H1 (cell line): ENCODE data around the gene NOL4L. TPM values are rescaled to one million over a fixed set of nuclear protein-coding genes. Genes with fewer than 3 reads are reported as not detected.

Source experiments
- CTCF ChIA-PET: fragments of 300-600 bp; sonication (Branson Sonifier 250); formaldehyde crosslinking; loops from one replicate; lab custom pipeline; 2021; ENCODE audit not compliant: partially characterized antibody; lab: Charles Lee
- POLR2A ChIA-PET: fragments of 300-600 bp; sonication (Branson Sonifier 250); formaldehyde crosslinking; loops from one replicate; lab custom pipeline; 2021; ENCODE audit warnings: inconsistent platforms; ENCODE audit not compliant: partially characterized antibody; lab: Charles Lee
- DNase-seq, 2 experiments: peaks; one replicate each; pipeline versions ENCODE4 v3.0.0 to v3.0.0-alpha.2; 2010 to 2022; ENCODE audit warnings: low spot score in 2 of 2, low read depth in 1 of 2, mixed read lengths in 1 of 2
- FAIRE-seq: peaks from 2 replicates; lab custom pipeline; 2011; peaks lifted over from hg19 to GRCh38; lab: Jason Lieb, UNC
- H2AFZ ChIP-seq: 2 replicates; pipeline ENCODE4 v1.8.1; 2012; ENCODE audit warnings: low read length, inconsistent platforms
- H2AK5ac ChIP-seq: 2 replicates; pipeline ENCODE4 v1.6.1; 2013; ENCODE audit warnings: low read depth, low read length
- H2BK120ac ChIP-seq: replicated peaks from 2 replicates; pipeline ENCODE3; 2013; ENCODE audit warnings: low read depth, low read length, inconsistent platforms
- H2BK12ac ChIP-seq: 2 replicates; pipeline ENCODE4 v1.6.1; 2013; ENCODE audit warnings: low read depth, low read length
- H2BK15ac ChIP-seq: 2 replicates; pipeline ENCODE4 v1.6.1; 2013; ENCODE audit warnings: low read length
- H2BK20ac ChIP-seq: 2 replicates; pipeline ENCODE4 v1.6.1; 2013; ENCODE audit warnings: low read length
- H2BK5ac ChIP-seq: 2 replicates; pipeline ENCODE4 v1.6.1; 2013; ENCODE audit warnings: low read depth, low read length
- H3K14ac ChIP-seq: 2 replicates; pipeline ENCODE4 v1.6.1; 2013; ENCODE audit warnings: inconsistent platforms; ENCODE audit not compliant: insufficient read length
- H3K18ac ChIP-seq: 2 replicates; pipeline ENCODE4 v1.6.1; 2013; ENCODE audit warnings: low read length; ENCODE audit errors: extremely low read depth
- H3K23ac ChIP-seq: 2 replicates; pipeline ENCODE4 v1.6.1; 2013; ENCODE audit warnings: inconsistent platforms; ENCODE audit not compliant: insufficient read length
- H3K23me2 ChIP-seq: 2 replicates; pipeline ENCODE4 v1.6.1; 2013; ENCODE audit warnings: low read depth, low read length
- H3K27ac ChIP-seq: 2 replicates; pipeline ENCODE4 v1.6.1; 2011; ENCODE audit warnings: low read depth, low read length, inconsistent platforms
- H3K27me3 ChIP-seq, 4 experiments: replicated peaks in 1 of 4; 1 replicate in 1 of 4; 2 replicates in 3 of 4; pipeline versions ENCODE4 v1.6.1 to v1.8.1; 2011 to 2013; ENCODE audit warnings: low read length in 3 of 4, mild to moderate bottlenecking in 3 of 4, inconsistent platforms in 2 of 4, mixed read lengths in 2 of 4, moderate library complexity in 1 of 4; ENCODE audit not compliant: control insufficient read depth in 3 of 4, insufficient read depth in 3 of 4; ENCODE audit errors: extremely low read depth in 1 of 4
- H3K36me3 ChIP-seq, 4 experiments: 2 replicates each; pipeline versions ENCODE4 v1.6.1 to v1.8.1; 2011 to 2013; ENCODE audit warnings: mild to moderate bottlenecking in 4 of 4, low read length in 3 of 4, moderate library complexity in 2 of 4, control low read depth in 1 of 4, inconsistent platforms in 1 of 4; ENCODE audit not compliant: insufficient read depth in 4 of 4, control insufficient read depth in 2 of 4
- H3K4ac ChIP-seq: replicated peaks from 2 replicates; pipeline ENCODE3; 2013; ENCODE audit warnings: low read length, low read depth, mixed read lengths, inconsistent platforms; ENCODE audit not compliant: insufficient read length
- H3K4me1 ChIP-seq, 4 experiments: replicated peaks in 1 of 4; 1 replicate in 1 of 4; 2 replicates in 3 of 4; pipeline versions ENCODE4 v1.6.1 to v1.8.1; 2011 to 2013; ENCODE audit warnings: low read length in 3 of 4, inconsistent platforms in 2 of 4, mixed read lengths in 1 of 4; ENCODE audit not compliant: insufficient read depth in 4 of 4, control insufficient read depth in 3 of 4
- H3K4me2 ChIP-seq, 2 experiments: 2 replicates each; pipeline versions ENCODE4 v1.6.1 to v1.8.1; 2011 to 2013; ENCODE audit warnings: low read depth in 2 of 2, low read length in 2 of 2, control low read depth in 1 of 2, inconsistent platforms in 1 of 2, mild to moderate bottlenecking in 1 of 2; ENCODE audit not compliant: insufficient read depth in 1 of 2
- H3K4me3 ChIP-seq, 4 experiments: fragments of 200-600, 300-600 bp in 1 of 4; sonication (generic), shearing (Covaris generic), sonication (Bioruptor Twin) in 1 of 4; 2 replicates each; pipeline versions ENCODE4 v1.5.1 to v1.8.1; 2011 to 2016; ENCODE audit warnings: low read length in 4 of 4, low read depth in 3 of 4, control low read depth in 2 of 4, inconsistent platforms in 2 of 4, mild to moderate bottlenecking in 2 of 4, mixed read lengths in 1 of 4, moderate library complexity in 1 of 4; ENCODE audit not compliant: insufficient read depth in 2 of 4; ENCODE audit errors: extremely low read depth in 1 of 4
- H3K56ac ChIP-seq: replicated peaks from 2 replicates; pipeline ENCODE3; 2013; ENCODE audit warnings: low read depth, mild to moderate bottlenecking, mixed read lengths, low read length, inconsistent platforms; ENCODE audit not compliant: insufficient read length
- H3K79me1 ChIP-seq: 2 replicates; pipeline ENCODE4 v1.6.1; 2013; ENCODE audit warnings: low read depth, low read length, control low read depth
- H3K79me2 ChIP-seq, 2 experiments: 2 replicates each; pipeline versions ENCODE4 v1.6.1 to v1.8.1; 2012 to 2013; ENCODE audit warnings: low read length in 2 of 2, mild to moderate bottlenecking in 2 of 2, inconsistent platforms in 1 of 2; ENCODE audit not compliant: insufficient read depth in 2 of 2, control insufficient read depth in 1 of 2
- H3K9ac ChIP-seq, 4 experiments: replicated peaks in 1 of 4; 1 replicate in 1 of 4; 2 replicates in 3 of 4; pipeline versions ENCODE4 v1.6.1 to v1.8.1; 2011 to 2013; ENCODE audit warnings: low read depth in 3 of 4, low read length in 3 of 4, control low read depth in 2 of 4, mild to moderate bottlenecking in 2 of 4, moderate library complexity in 2 of 4, inconsistent platforms in 1 of 4; ENCODE audit errors: extremely low read depth in 1 of 4
- H3K9me3 ChIP-seq, 2 experiments: 2 replicates each; pipeline versions ENCODE4 v1.6.1 to v1.8.1; 2012 to 2013; ENCODE audit warnings: mild to moderate bottlenecking in 2 of 2, moderate library complexity in 2 of 2, control low read depth in 1 of 2, inconsistent platforms in 1 of 2, low read depth in 1 of 2, low read length in 1 of 2, mixed read lengths in 1 of 2; ENCODE audit not compliant: insufficient read depth in 2 of 2
- H4K20me1 ChIP-seq, 2 experiments: replicated peaks in 1 of 2; 2 replicates each; pipeline versions ENCODE3 to v1.8.1; 2011 to 2013; ENCODE audit warnings: inconsistent platforms in 2 of 2, low read length in 2 of 2, mild to moderate bottlenecking in 1 of 2; ENCODE audit not compliant: insufficient read depth in 2 of 2, control insufficient read depth in 1 of 2
- H4K5ac ChIP-seq: 2 replicates; pipeline ENCODE4 v1.6.1; 2013; ENCODE audit warnings: low read length, low read depth, mixed read lengths, inconsistent platforms; ENCODE audit not compliant: insufficient read length
- H4K8ac ChIP-seq: 2 replicates; pipeline ENCODE4 v1.8.0; 2013; ENCODE audit warnings: mild to moderate bottlenecking, moderate library complexity, low read length, inconsistent platforms; ENCODE audit not compliant: insufficient read depth; ENCODE audit errors: extremely low read depth
- H4K91ac ChIP-seq: replicated peaks from 2 replicates; pipeline ENCODE3; 2013; ENCODE audit warnings: low read length, mixed read lengths, inconsistent platforms; ENCODE audit not compliant: insufficient read length
- CTBP2 ChIP-seq: IDR thresholded peaks from 2 replicates; pipeline ENCODE4 v1.7.0; 2011; ENCODE audit warnings: borderline replicate concordance, mild to moderate bottlenecking, moderate library complexity, mixed read lengths, low read length; ENCODE audit not compliant: insufficient read depth, insufficient read length
- JUND ChIP-seq: IDR thresholded peaks from 2 replicates; pipeline ENCODE4 v1.6.1; 2011; ENCODE audit warnings: mild to moderate bottlenecking, improper control_type of control experiment, low read length
- WGBS, 2 experiments: shearing (Covaris generic) in 1 of 2; methylation state at CpG; one replicate each; pipeline versions ENCODE4 v1.1.6 to v1.1.7; 2013 to 2015; ENCODE audit warnings: low lambda C conversion rate in 2 of 2, mixed read lengths in 2 of 2, inconsistent platforms in 1 of 2, low coverage in 1 of 2, missing lambda C conversion rate in 1 of 2; ENCODE audit not compliant: insufficient replicate concordance in 2 of 2, insufficient coverage in 1 of 2, insufficient read length in 1 of 2; ENCODE audit errors: extremely low coverage in 1 of 2, missing lambda C conversion rate in 1 of 2; 5-methylcytosine and 5-hydroxymethylcytosine counted together
- polyA plus RNA-seq, 7 experiments: library from polyadenylated mRNA; depleted of rRNA in 3 of 7; stranded (reverse) in 5 of 7; unstranded in 2 of 7; fragments of >200 nt in 5 of 7; fragments of 200-250 nt in 2 of 7; gene quantifications; 1 replicate in 5 of 7; 2 replicates in 1 of 7; 4 replicates in 1 of 7; pipeline versions ENCODE4 v1.2.1 to v1.2.3, GENCODE V29; 2011 to 2013; ENCODE audit warnings: missing spikeins in 2 of 7, mixed read lengths in 2 of 7
- total RNA-seq: library from RNA; stranded (reverse); fragmentation: NEBNext Ultra II Directional; extraction: Animal tissue kit (Norgen Biotek cat#: 25700); gene quantifications from 2 replicates; pipeline ENCODE4 v1.2.1, GENCODE V29; 2021

Gene NOL4L
- total and polyA plus RNA-seq, 2 of the 8 experiments (the other 6 are each of a cell fraction or from before 2014, with no cell fraction given) = 15.3 to 23.7 TPM

DNA sequence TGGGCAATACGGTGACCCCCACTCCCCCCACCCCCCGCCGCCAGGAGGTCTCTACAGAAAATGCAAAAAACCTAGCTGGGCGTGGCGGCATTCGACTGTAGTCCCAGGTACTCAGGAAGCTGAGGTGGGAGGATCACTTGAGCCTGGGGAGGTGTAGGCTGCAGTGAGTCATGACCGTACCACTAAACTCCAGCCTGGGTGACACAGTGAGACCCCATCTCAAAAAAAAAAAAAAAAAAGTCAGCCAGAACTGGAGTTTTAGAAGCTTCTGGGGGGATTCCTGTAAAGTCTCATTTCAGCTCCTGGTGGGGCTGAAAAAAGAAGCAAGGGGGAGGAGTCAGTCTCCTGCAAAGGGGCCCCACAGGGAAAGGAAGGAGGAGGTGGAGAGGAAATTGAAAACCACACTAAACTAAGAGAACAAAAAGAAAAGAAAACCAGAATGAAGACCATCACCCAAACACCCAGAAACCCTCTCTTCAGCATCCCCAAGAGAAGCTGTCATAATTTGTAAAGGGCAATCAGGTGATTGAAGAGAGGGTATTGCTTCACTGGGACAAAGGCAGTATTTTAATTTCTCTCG, 50.4 kb downstream of the NOL4L start:
- no peak overlapping the region for H4K91ac ChIP-seq
- no peak overlapping the region for H2BK20ac ChIP-seq
- FAIRE-seq = no peak
- H4K8ac ChIP-seq = no peak overlapping the region
- POLR2A ChIA-PET = interaction anchor here (0.6 kb wide), 1 partner anchor 54 kb away, joined by 3 read pairs; no protein-coding TSS in a partner anchor
- H3K27ac ChIP-seq = no peak overlapping the region
- H2BK5ac ChIP-seq = no peak overlapping the region
- 13% methylated on average over 8 of the region's 8 CpGs; no CpG with 5 or more reads in 1 of the 2 experiments for WGBS, 2 experiments
- H2AFZ ChIP-seq = no peak overlapping the region
- peaks cover 0 to 5% of the 10 kb centered on the region in 2 experiments for H4K20me1 ChIP-seq
- peaks cover 3 to 22% (median 20%) of the 10 kb centered on the region in 4 experiments for H3K27me3 ChIP-seq
- H2BK120ac ChIP-seq = no peak overlapping the region
- no peak overlapping the region for H3K14ac ChIP-seq
- no peaks in the 10 kb centered on the region for H3K79me1 ChIP-seq
- no peak overlapping the region for H2AK5ac ChIP-seq
- H3K56ac ChIP-seq = no peak overlapping the region
- TF ChIP-seq JUND = 0 out of 2 replicates have a peak, but pooled peaks have one; percentile 14
- TF ChIP-seq CTBP2 = no peak
- H3K9ac ChIP-seq = no peak overlapping the region
- CTCF ChIA-PET = interaction anchor here (0.7 to 3.2 kb wide), 9 partner anchors 10 to 119 kb away, joined by 3 to 24 read pairs (median 7); no protein-coding TSS in a partner anchor
- no peak overlapping the region for H3K4ac ChIP-seq
- H2BK12ac ChIP-seq = no peak overlapping the region
- H3K23me2 ChIP-seq = peaks cover 11% of the 10 kb centered on the region
- no peak for DNase-seq
- H3K18ac ChIP-seq = no peak overlapping the region
- H2BK15ac ChIP-seq = no peak overlapping the region
- H3K4me1 ChIP-seq = peaks cover 10 to 24% (median 17%) of the 10 kb centered on the region in 4 experiments
- no peaks in the 10 kb centered on the region for H3K36me3 ChIP-seq
- no peak overlapping the region for H3K4me3 ChIP-seq
- 0 out of 4 replicates have a peak overlapping the region, but pooled peaks of 1 of the 2 experiments have one; percentile 8 for H3K4me2 ChIP-seq
- H3K23ac ChIP-seq = no peak overlapping the region
- no peaks in the 10 kb centered on the region for H3K79me2 ChIP-seq
- no peaks in the 10 kb centered on the region for H3K9me3 ChIP-seq
- H4K5ac ChIP-seq = no peak overlapping the region
